Gastroesophageal sphincter (tissue), 4 donors: ENCODE data around the gene INPP5A. TPM values are rescaled to one million over a fixed set of nuclear protein-coding genes. Genes with fewer than 3 reads are reported as not detected.

ENCODE experiments used
- ATAC-seq: fragments of 150-250 bp; one replicate; pipeline ENCODE4 v1.9.1; 2016; ENCODE audit warnings: mild to moderate bottlenecking, moderate library complexity
- H3K27ac ChIP-seq, 4 donors: fragments of 200-600 bp; sonication (generic) in 3 of 4; 1 replicate in 3 of 4; 2 replicates in 1 of 4; pipeline ENCODE4 v1.5.1; 2016 to 2019
- H3K27me3 ChIP-seq: fragments of 200-600 bp; sonication (generic); one replicate; pipeline ENCODE4 v1.5.1; 2019
- H3K36me3 ChIP-seq, 2 donors: fragments of 200-600 bp; sonication (generic); one replicate each; pipeline ENCODE4 v1.5.1; 2019; ENCODE audit warnings: control low read depth in 1 of 2
- H3K4me1 ChIP-seq, 3 donors: fragments of 200-600 bp; sonication (generic); 1 replicate in 2 of 3; 2 replicates in 1 of 3; pipeline ENCODE4 v1.5.1; 2016 to 2019; ENCODE audit warnings: control low read depth in 2 of 3
- H3K4me3 ChIP-seq, 2 donors: fragments of 200-600 bp; sonication (generic); one replicate each; pipeline ENCODE4 v1.5.1; 2019; ENCODE audit warnings: mild to moderate bottlenecking in 1 of 2, moderate library complexity in 1 of 2
- H3K9me3 ChIP-seq, 3 donors: fragments of 200-600 bp; sonication (generic); one replicate each; pipeline ENCODE4 v1.5.1; 2017 to 2019; ENCODE audit warnings: control low read depth in 2 of 3
- CTCF ChIP-seq, 4 experiments: fragments of 200-600 bp in 2 of 4; fragments of 450-650 bp in 2 of 4; sonication (generic) in 1 of 4; IDR thresholded peaks; one replicate each; pipeline ENCODE4 v1.5.1; 2017 to 2019; ENCODE audit warnings: antibody characterized with exemption in 4 of 4, mild to moderate bottlenecking in 2 of 4, moderate library complexity in 2 of 4
- EP300 ChIP-seq: sonication (generic); formaldehyde crosslinking; IDR thresholded peaks from one replicate; pipeline ENCODE4 v1.6.1; 2017; ENCODE audit warnings: antibody characterized with exemption, mild to moderate bottlenecking
- POLR2A ChIP-seq, 2 donors: fragments of 450-650 bp; IDR thresholded peaks; one replicate each; pipeline ENCODE4 v1.6.1; 2017; ENCODE audit warnings: antibody characterized with exemption in 2 of 2, mild to moderate bottlenecking in 2 of 2, moderate library complexity in 1 of 2
- POLR2AphosphoS5 ChIP-seq: sonication (generic); formaldehyde crosslinking; IDR thresholded peaks from one replicate; pipeline ENCODE4 v1.6.1; 2017; ENCODE audit warnings: antibody characterized with exemption
- WGBS, 2 donors: methylation state at CpG; one replicate each; pipeline ENCODE4 v1.1.5; 2018; ENCODE audit warnings: low coverage in 1 of 2; 5-methylcytosine and 5-hydroxymethylcytosine counted together
- total RNA-seq, 4 donors: library from RNA; depleted of rRNA; stranded (reverse); fragments of >200 nt; gene quantifications; one replicate each; pipeline ENCODE4 v1.1.0, GENCODE V29; 2016

Gene INPP5A
- total RNA-seq, 4 donors from 2014 or later, result 111 to 288 (median 215) TPM

DNA sequence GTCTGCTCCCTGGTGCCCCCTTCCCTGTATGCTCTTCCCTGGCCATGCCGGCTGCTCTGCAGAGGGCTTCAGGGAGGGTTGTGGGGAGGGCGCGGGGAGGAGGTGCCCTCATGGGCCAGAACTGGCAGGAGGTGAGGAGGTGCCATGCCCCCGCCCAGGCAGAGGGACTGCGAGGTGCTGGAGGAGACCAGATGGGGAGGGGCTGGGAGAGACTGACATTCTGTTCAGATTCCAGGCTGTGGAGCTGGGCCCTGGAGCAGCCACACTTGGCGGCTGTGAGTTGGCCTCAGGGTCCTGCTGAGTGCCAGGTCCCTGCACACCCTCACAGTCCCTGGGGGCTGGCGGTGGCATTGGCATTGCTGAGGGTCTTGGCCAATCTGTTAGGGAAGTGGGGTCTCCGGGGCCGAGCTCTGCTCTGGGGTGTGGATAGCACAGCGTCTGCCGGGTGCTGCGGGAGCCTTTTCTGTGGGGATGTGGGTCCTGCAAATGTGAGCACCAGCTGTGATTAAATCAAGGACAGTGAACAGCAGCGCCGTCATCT lies 25.4 kb downstream of the INPP5A start:
- no CpG with 5 or more reads among the region's 14 CpGs for WGBS, 2 donors
- Histone ChIP-seq H3K36me3 (no peaks in the 10 kb centered on the region), H3K27ac (no peak overlapping the region), H3K27me3 (no peaks in the 10 kb centered on the region), H3K4me3 (no peak overlapping the region), H3K9me3 (no peaks in the 10 kb centered on the region), H3K4me1 (peaks cover 0 to 98% (median 10%) of the 10 kb centered on the region in 3 donors)
- no peak for ATAC-seq
- TF ChIP-seq EP300 (no peak), CTCF (IDR thresholded peaks at IDR 0.05) (no peak), POLR2A (IDR thresholded peaks at IDR 0.05) (no peak), POLR2AphosphoS5 (no peak)

DNA sequence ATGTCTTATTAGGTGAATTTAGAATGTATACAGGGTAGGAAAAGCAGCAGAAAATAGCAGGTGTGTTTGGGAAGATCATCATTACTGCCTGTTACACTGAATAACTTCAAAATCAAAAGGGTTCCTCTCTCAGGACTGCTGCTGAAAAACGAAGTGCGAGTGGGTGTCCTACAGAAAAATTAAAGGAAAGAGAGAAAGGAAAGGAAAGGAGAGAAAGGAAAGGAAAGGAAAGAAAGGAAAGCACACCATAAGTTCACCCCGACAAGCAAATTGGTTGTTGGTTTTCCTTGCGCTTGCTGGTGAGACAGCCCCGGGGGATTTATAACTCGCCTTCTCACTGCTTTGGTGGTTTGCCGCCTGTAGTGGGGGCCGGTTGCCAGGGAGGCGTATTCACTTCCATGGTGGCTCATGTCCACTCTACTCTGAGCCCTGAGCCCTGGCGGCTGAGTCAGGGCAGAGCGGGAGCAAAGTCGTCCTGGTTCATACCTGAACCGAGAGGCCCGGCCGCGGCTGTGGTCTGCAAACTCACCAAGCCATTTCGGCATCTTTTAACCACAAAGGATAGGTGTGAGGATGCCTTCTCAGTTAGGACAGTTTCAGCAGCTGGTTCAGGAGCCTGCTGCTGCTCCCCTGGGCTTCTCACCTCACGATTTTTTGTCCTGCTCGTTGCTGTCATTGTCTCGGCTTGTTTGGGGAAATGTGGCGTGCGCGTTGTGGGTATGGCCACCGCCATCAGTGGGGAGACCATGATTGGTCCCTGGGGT lies 26.1 kb downstream of the INPP5A start:
- Histone ChIP-seq H3K27ac (peak overlapping the region in 2 of 4 donors; percentile 11 to 14), H3K4me1 (peaks cover 0 to 96% (median 10%) of the 10 kb centered on the region in 3 donors), H3K36me3 (no peaks in the 10 kb centered on the region), H3K27me3 (no peaks in the 10 kb centered on the region), H3K4me3 (no peak overlapping the region), H3K9me3 (no peaks in the 10 kb centered on the region)
- TF ChIP-seq EP300 (no peak), POLR2AphosphoS5 (no peak), POLR2A (IDR thresholded peaks at IDR 0.05) (no peak), CTCF (IDR thresholded peaks at IDR 0.05) (no peak)
- ATAC-seq, result no peak
- 80 to 82% methylated on average over 4 to 18 of the region's 24 CpGs for WGBS, 2 donors

DNA sequence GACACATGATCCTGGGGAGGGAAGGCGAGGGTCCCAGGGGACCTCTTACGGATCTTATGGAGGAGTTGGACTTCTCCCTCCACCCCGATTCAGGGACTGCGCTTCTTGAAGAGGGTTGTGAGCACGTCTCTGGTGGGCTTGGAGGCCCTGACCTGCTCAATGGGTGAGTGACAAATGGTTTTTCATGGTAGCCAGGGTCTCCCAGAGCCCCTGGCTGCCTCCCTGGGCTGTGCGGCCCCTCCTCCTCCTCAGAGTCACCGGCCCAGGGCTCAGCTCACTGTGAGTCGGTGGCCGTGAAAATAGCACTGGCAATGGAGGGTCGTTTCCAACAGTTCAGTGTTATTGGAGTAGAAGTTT lies 26.6 kb downstream of the INPP5A start:
- Histone ChIP-seq H3K4me1 (peaks cover 0 to 95% (median 10%) of the 10 kb centered on the region in 3 donors), H3K27ac (peak overlapping the region in 2 of 4 donors; percentile 11 to 14)

GRCh38 chr10:132564690-132565089 lies 27.1 kb downstream of the INPP5A start:
- peak overlapping the region in 2 of 4 donors; percentile 11 to 14 for H3K27ac ChIP-seq
- no peak for TF ChIP-seq CTCF (IDR thresholded peaks at IDR 0.05)
- TF ChIP-seq POLR2AphosphoS5, result no peak
- no peak for TF ChIP-seq POLR2A (IDR thresholded peaks at IDR 0.05)
- TF ChIP-seq EP300, result no peak
- no peaks in the 10 kb centered on the region for H3K36me3 ChIP-seq
- no peaks in the 10 kb centered on the region for H3K9me3 ChIP-seq
- no peak for ATAC-seq
- no peak overlapping the region for H3K4me3 ChIP-seq
- WGBS, 2 donors, result 76 to 87% methylated on average over 5 to 6 of the region's 11 CpGs
- H3K4me1 ChIP-seq, result peaks cover 0 to 95% (median 10%) of the 10 kb centered on the region in 3 donors
- no peaks in the 10 kb centered on the region for H3K27me3 ChIP-seq

More for the DNA sequence above, 26.6 kb downstream of the INPP5A start:
- TF ChIP-seq POLR2A (IDR thresholded peaks at IDR 0.05) (no peak), EP300 (no peak), CTCF (IDR thresholded peaks at IDR 0.05) (no peak), POLR2AphosphoS5 (no peak)
- Histone ChIP-seq H3K27me3 (no peaks in the 10 kb centered on the region), H3K36me3 (no peaks in the 10 kb centered on the region), H3K4me3 (no peak overlapping the region), H3K9me3 (no peaks in the 10 kb centered on the region)
- 74 to 90% methylated on average over 2 to 5 of the region's 10 CpGs for WGBS, 2 donors
- ATAC-seq, result no peak
